GM21619 (cell line): ENCODE results near the gene MRPL39.

ENCODE experiments used
- ATAC-seq: cut with Tn5 transposase; IDR thresholded peaks from one replicate; pipeline ENCODE4 v1.9.1; 2021; ENCODE audit not compliant: unreplicated experiment

MRPL39 gene

GRCh38 chr21:25615880-25616279 lies 8.6 kb upstream of the MRPL39 start:
- ATAC-seq: no peak

GRCh38 chr21:25614441-25614840 lies 7.2 kb upstream of the MRPL39 start:
- no peak for ATAC-seq

- peak; percentile 73 for ATAC-seq
Observed at GRCh38 chr21:25608044-25608737, 910 bp upstream of the MRPL39 start.

GRCh38 chr21:25589887-25590286 lies 17.4 kb downstream of the MRPL39 start:
- ATAC-seq: no peak

GRCh38 chr21:25586791-25587190 lies 20.5 kb downstream of the MRPL39 start:
- no peak for ATAC-seq

- ATAC-seq: no peak
Observed at GRCh38 chr21:25586326-25586725, 21.0 kb downstream of the MRPL39 start.

- no peak for ATAC-seq
Observed at GRCh38 chr21:25584833-25585676, 22.2 kb downstream of the MRPL39 start.

- no peak for ATAC-seq
Observed at GRCh38 chr21:25583370-25584130, 23.7 kb downstream of the MRPL39 start.

- no peak for ATAC-seq
Observed at GRCh38 chr21:25582888-25583287, 24.4 kb downstream of the MRPL39 start.

- ATAC-seq: no peak
Observed at GRCh38 chr21:25582164-25582790, 25.0 kb downstream of the MRPL39 start.

GRCh38 chr21:25581582-25581981 lies 25.7 kb downstream of the MRPL39 start:
- ATAC-seq: no peak

GRCh38 chr21:25580912-25581260 lies 26.4 kb downstream of the MRPL39 start:
- ATAC-seq: no peak

- no peak for ATAC-seq
Observed at GRCh38 chr21:25579226-25580013, 27.9 kb downstream of the MRPL39 start.

GRCh38 chr21:25578056-25578961 lies 29.0 kb downstream of the MRPL39 start:
- ATAC-seq: peak; percentile 26

GRCh38 chr21:25577424-25578055 lies 29.7 kb downstream of the MRPL39 start:
- ATAC-seq: peak; percentile 11

- ATAC-seq: no peak
Observed at GRCh38 chr21:25573409-25574206, 33.7 kb downstream of the MRPL39 start.

- ATAC-seq: peak; percentile 38
Observed at GRCh38 chr21:25572861-25573310, 34.4 kb downstream of the MRPL39 start.

GRCh38 chr21:25571726-25572121 lies 35.6 kb downstream of the MRPL39 start:
- no peak for ATAC-seq
